Pancreas (tissue), 10 donors: Measurements from ENCODE around the gene RGL1. TPM values are rescaled to one million over a fixed set of nuclear protein-coding genes. Genes with fewer than 3 reads are reported as not detected.

Experiments
- ATAC-seq, 4 donors: fragments of 200-7000 bp; cut with Tn5 transposase; one replicate each; pipeline versions ENCODE4 v1.8.0 to v1.9.1; 2020; ENCODE audit warnings: mild to moderate bottlenecking in 4 of 4, moderate library complexity in 4 of 4
- DNase-seq, 6 donors: peaks; one replicate each; pipeline ENCODE4 v3.0.0-alpha.2; 2020
- FAIRE-seq: peaks from 2 replicates; lab custom pipeline; 2012; peaks lifted over from hg19 to GRCh38; lab: Jason Lieb, UNC
- H3K27ac ChIP-seq, 4 donors: fragments of 200-600 bp; sonication (generic); 1 replicate in 3 of 4; 2 replicates in 1 of 4; pipeline versions ENCODE4 v1.5.0 to v1.8.0; 2020
- H3K27me3 ChIP-seq, 4 donors: fragments of 200-600 bp; one replicate each; pipeline ENCODE4 v1.8.0; 2021
- H3K36me3 ChIP-seq, 3 donors: fragments of 200-600 bp; sonication (generic) in 1 of 3; one replicate each; pipeline versions ENCODE4 v1.5.0 to v1.8.0; 2020 to 2021
- H3K4me1 ChIP-seq, 3 donors: fragments of 200-600 bp; one replicate each; pipeline ENCODE4 v1.8.0; 2021
- H3K4me3 ChIP-seq, 4 donors: fragments of 200-600 bp; sonication (generic) in 2 of 4; one replicate each; pipeline versions ENCODE4 v1.5.0 to v1.8.0; 2020 to 2021
- H3K9me3 ChIP-seq, 4 donors: fragments of 200-600 bp; one replicate each; pipeline ENCODE4 v1.8.0; 2021
- WGBS, 2 donors: extraction: QIAGEN DNeasy Blood & Tissue Kit; methylation state at CpG; one replicate each; pipeline ENCODE4 v1.1.7; 2013; 5-methylcytosine and 5-hydroxymethylcytosine counted together
- intact Hi-C, 3 donors: fragments of 100-400 bp; cut with DNase I; formaldehyde crosslinking; loops; one replicate each; pipeline versions ENCODE4 v1.11.1 to v1.14.2; 2022
- polyA plus RNA-seq, 2 donors: library from polyadenylated mRNA; stranded (reverse); fragments of 200-250 nt; gene quantifications; one replicate each; pipeline ENCODE4 v1.2.3, GENCODE V29; 2013
- total RNA-seq, 6 donors: library from RNA; stranded (reverse); fragmentation: NEBNext Ultra II Directional in 4 of 6; extraction: Animal tissue kit (Norgen Biotek cat#: 25700) in 4 of 6; gene quantifications; one replicate each; pipeline versions ENCODE4 v1.2.1 to v1.2.4, GENCODE V29; 2021 to 2023
- TF ChIP-seq, protein P1 (sequence below), 4 donors: fragments of 200-600 bp; sonication (generic) in 3 of 4; IDR thresholded peaks; one replicate each; pipeline versions ENCODE4 v1.5.0 to v1.8.0; 2021; ENCODE audit warnings: antibody characterized with exemption in 4 of 4
- donor health status: healthy with polysubstance abuse.
- donor health status: DM: no; HTN: no; CAD: no; lungs with moderate emphysema.
- donor health status: DM: no; HTN: no; CAD: no.
- donor health status: control.
- donor health status: control.
- donor health status: Bipolar disorder and iron deficiency.
- donor health status: DM: yes; HTN: yes; CAD: no.
- donor health status: DM: no; HTN: no; CAD: no.
- donor health status: DM: no; HTN: no; CAD: no.
- donor health status: DM: yes; HTN: yes; CAD: no.

Gene RGL1
- total and polyA plus RNA-seq, 8 donors: 2.8 to 9.1 (median 5.0) TPM

DNA sequence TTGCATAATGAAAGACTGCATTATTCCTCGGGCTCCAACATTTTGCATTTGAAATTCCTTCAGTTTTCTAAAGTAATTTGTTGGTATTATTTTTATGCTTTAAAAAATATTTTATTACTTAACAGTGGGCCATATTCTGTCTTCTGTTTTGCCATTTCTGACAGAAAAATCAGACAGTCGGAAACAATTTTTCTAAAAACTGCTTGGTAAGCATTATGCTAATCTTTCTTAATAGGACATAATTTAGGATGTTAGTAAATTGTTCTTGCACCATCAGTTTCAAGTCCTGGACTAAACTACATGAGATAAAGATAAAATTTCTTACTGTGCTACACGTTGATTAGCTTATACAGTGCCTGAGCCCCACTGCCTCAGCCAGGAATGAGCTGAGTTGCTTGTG lies 11.2 kb downstream of the RGL1 start:
- H3K27ac ChIP-seq: no peak overlapping the region

DNA sequence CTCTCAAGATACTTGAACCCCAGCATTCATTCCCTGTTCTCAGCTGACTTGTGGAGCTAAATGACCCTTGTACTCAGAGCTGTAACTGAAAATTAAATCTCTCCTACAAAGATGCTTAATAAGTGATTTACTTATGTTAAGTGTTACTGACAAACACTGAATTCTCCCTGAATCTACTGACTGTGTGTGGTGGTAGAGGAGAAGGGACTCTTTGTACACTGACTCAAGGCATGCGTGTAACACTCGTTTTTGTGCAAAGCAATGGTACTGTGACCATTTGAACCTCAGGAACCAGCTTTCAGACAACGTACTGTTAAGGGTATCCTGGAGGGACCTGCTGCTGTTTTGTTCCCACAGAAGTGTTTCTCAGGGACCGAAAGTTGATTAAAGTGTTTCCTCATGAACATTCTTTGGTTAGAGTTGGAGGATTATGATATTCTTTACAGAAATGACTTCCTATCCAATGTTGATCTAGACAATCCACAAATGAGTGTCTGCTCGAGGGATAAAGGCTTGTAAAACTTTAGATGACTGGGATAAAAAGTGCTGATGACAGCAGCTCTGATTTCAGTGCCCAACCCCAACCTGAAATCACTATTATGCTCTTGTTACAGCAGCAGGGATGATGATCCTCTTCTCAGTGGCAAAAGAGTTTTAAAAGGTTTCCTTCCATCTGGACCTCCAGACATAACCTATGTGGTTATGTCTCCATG lies 12.8 kb downstream of the RGL1 start:
- Histone ChIP-seq H3K4me1 (no peaks in the 10 kb centered on the region), H3K27ac (no peak overlapping the region), H3K36me3 (no peaks in the 10 kb centered on the region), H3K9me3 (no peaks in the 10 kb centered on the region), H3K27me3 (no peaks in the 10 kb centered on the region), H3K4me3 (no peak overlapping the region)
- WGBS, 2 donors: 27 to 30% methylated on average over 5 of the region's 5 CpGs
- ATAC-seq (no peak), FAIRE-seq (no peak), DNase-seq (no peak)
- intact Hi-C loops: no loop called here
- TF ChIP-seq, protein P1, sequence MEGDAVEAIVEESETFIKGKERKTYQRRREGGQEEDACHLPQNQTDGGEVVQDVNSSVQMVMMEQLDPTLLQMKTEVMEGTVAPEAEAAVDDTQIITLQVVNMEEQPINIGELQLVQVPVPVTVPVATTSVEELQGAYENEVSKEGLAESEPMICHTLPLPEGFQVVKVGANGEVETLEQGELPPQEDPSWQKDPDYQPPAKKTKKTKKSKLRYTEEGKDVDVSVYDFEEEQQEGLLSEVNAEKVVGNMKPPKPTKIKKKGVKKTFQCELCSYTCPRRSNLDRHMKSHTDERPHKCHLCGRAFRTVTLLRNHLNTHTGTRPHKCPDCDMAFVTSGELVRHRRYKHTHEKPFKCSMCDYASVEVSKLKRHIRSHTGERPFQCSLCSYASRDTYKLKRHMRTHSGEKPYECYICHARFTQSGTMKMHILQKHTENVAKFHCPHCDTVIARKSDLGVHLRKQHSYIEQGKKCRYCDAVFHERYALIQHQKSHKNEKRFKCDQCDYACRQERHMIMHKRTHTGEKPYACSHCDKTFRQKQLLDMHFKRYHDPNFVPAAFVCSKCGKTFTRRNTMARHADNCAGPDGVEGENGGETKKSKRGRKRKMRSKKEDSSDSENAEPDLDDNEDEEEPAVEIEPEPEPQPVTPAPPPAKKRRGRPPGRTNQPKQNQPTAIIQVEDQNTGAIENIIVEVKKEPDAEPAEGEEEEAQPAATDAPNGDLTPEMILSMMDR (IDR thresholded peaks at IDR 0.05): no peak

More for the DNA sequence above, 11.2 kb downstream of the RGL1 start:
- no peaks in the 10 kb centered on the region for H3K27me3 ChIP-seq
- intact Hi-C loops: no loop called here
- H3K36me3 ChIP-seq: no peaks in the 10 kb centered on the region
- FAIRE-seq: no peak
- ATAC-seq: no peak
- no peaks in the 10 kb centered on the region for H3K9me3 ChIP-seq
- TF ChIP-seq, protein P1 (IDR thresholded peaks at IDR 0.05): no peak
- H3K4me3 ChIP-seq: no peak overlapping the region
- DNase-seq: no peak
- WGBS, 2 donors: 63 to 82% methylated on average over 3 of the region's 3 CpGs
- no peaks in the 10 kb centered on the region for H3K4me1 ChIP-seq

DNA sequence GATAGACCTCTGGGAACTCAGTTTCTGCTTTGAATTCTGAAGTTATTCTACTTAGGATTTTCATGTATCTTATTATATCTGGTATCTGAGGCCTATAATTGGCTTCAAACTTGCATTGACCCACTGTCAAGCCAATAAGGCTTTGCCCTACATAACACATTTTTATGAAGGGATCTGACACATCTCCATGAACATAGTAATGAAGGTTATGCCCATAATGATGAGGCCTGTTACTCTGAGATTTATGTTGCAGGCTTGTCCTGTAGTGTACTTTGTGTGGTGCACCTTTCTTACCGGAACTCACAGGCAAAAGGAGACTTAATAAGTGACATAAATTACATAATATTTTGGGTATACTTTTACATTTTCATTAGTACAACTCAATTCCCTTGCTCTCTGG lies 14.1 kb downstream of the RGL1 start:
- H3K27ac ChIP-seq: no peak overlapping the region
- no peaks in the 10 kb centered on the region for H3K4me1 ChIP-seq
- DNase-seq (no peak), FAIRE-seq (no peak), ATAC-seq (no peak)
- 93 to 98% methylated on average over 1 of the region's 1 CpG for WGBS, 2 donors
- no peaks in the 10 kb centered on the region for H3K9me3 ChIP-seq
- intact Hi-C loops: no loop called here
- H3K27me3 ChIP-seq: no peaks in the 10 kb centered on the region
- H3K36me3 ChIP-seq: no peaks in the 10 kb centered on the region
- no peak overlapping the region for H3K4me3 ChIP-seq
- TF ChIP-seq, protein P1 (IDR thresholded peaks at IDR 0.05): no peak

DNA sequence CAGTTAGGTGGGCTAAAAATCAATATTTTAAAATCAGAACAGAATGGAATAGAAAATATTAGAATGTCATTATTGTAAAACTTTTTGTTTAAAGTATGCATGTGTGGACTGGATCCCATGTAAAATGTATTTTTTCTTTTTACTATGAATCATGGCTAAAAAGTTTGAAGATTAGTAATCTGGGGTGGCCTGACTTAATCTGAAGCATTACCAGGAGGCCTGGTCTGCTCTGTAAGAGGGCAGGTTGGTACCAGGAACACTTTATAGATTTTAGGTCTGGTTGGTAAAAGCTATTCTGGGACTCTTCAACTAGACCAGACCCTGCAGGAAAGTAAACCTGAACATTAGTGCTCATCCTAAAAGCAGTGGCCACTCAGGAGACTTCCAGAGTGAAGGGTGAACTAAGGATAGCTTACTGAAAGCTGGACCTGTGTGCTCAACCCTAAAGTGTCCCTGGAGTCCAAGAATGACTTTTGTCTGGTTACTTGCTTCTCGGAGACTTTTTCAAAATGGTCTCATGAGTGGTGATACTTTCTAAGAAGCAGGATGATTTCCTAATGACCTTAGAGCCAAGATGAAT lies 16.5 kb downstream of the RGL1 start:
- WGBS, 2 donors: 85 to 97% methylated on average over 1 of the region's 1 CpG
- no peak for FAIRE-seq
- H3K9me3 ChIP-seq: no peaks in the 10 kb centered on the region
- no peak for DNase-seq
- H3K36me3 ChIP-seq: no peaks in the 10 kb centered on the region
- TF ChIP-seq, protein P1 (IDR thresholded peaks at IDR 0.05): no peak
- H3K4me1 ChIP-seq: no peaks in the 10 kb centered on the region
- ATAC-seq: no peak
- H3K4me3 ChIP-seq: no peak overlapping the region
- H3K27me3 ChIP-seq: no peaks in the 10 kb centered on the region
- peak overlapping the region in 1 of 4 donors; percentile 25 for H3K27ac ChIP-seq
- intact Hi-C loops: no loop called here
